HepG2 (cell line): ENCODE data around the gene OTOP3. TPM values are rescaled to one million over a fixed set of nuclear protein-coding genes. Genes with fewer than 3 reads are reported as not detected.

ENCODE experiments used
- IKZF4 ChIP-seq: sonication (generic); formaldehyde crosslinking; IDR thresholded peaks from 2 replicates; pipeline ENCODE4 v1.5.1; 2020; ENCODE audit warnings: borderline replicate concordance, mild to moderate bottlenecking, low read depth, missing genetic modification reagents; ENCODE audit errors: not compliant biosample characterization
- IRX3 ChIP-seq: sonication (generic); formaldehyde crosslinking; IDR thresholded peaks from 2 replicates; pipeline ENCODE4 v1.8.1; 2023; ENCODE audit warnings: mild to moderate bottlenecking, low read depth, missing genetic modification reagents, borderline replicate concordance
- MTF2 ChIP-seq: sonication (generic); formaldehyde crosslinking; IDR thresholded peaks from 2 replicates; pipeline ENCODE4 v1.5.0; 2020; ENCODE audit warnings: missing genetic modification reagents, borderline replicate concordance
- SRSF1 ChIP-seq: fragments of 200-400 bp; formaldehyde crosslinking; optimal IDR thresholded peaks from 2 replicates; pipeline ENCODE3; 2017; ENCODE audit warnings: mild to moderate bottlenecking, low read depth, low read length, moderate library complexity
- ZNF3 ChIP-seq: IDR thresholded peaks from 2 replicates; pipeline ENCODE4 v1.7.0; 2017; ENCODE audit warnings: inconsistent platforms
- ZNF350 ChIP-seq: sonication (generic); formaldehyde crosslinking; IDR thresholded peaks from 2 replicates; pipeline ENCODE4 v1.4.0; 2020; ENCODE audit warnings: mild to moderate bottlenecking, low read depth, missing genetic modification reagents, borderline replicate concordance
- ZNF556 ChIP-seq: sonication (generic); formaldehyde crosslinking; IDR thresholded peaks from 2 replicates; pipeline ENCODE4 v1.4.0; 2020; ENCODE audit warnings: mild to moderate bottlenecking, missing genetic modification reagents, borderline replicate concordance
- ZNF678 ChIP-seq: sonication (generic); formaldehyde crosslinking; IDR thresholded peaks from 2 replicates; pipeline ENCODE4 v1.4.0; 2020; ENCODE audit warnings: mild to moderate bottlenecking, missing genetic modification reagents
- ZNF746 ChIP-seq: sonication (generic); formaldehyde crosslinking; IDR thresholded peaks from 2 replicates; pipeline ENCODE4 v1.8.0; 2022; ENCODE audit warnings: mild to moderate bottlenecking, missing genetic modification reagents
- ZNF761 ChIP-seq: sonication (generic); formaldehyde crosslinking; conservative IDR thresholded peaks from 2 replicates; pipeline ENCODE4 v1.4.0; 2020; ENCODE audit warnings: mild to moderate bottlenecking, missing genetic modification reagents
- polyA plus RNA-seq, 8 experiments: library from polyadenylated mRNA; depleted of rRNA in 3 of 8; stranded (reverse) in 7 of 8; unstranded in 1 of 8; fragments of >200 nt; fragmentation: Illumina TruSeq in 4 of 8; extraction: Trizol in 4 of 8; gene quantifications; 2 replicates each; pipeline versions ENCODE4 v1.2.1 to v1.2.3, GENCODE V29; 2011 to 2016; ENCODE audit warnings: low read depth in 4 of 8, missing spikeins in 1 of 8, mixed read lengths in 1 of 8; ENCODE audit not compliant: insufficient read depth in 1 of 8
- total RNA-seq, 5 experiments: library from RNA; depleted of rRNA; stranded (reverse); fragments of >200 nt; fragmentation: Illumina TruSeq; extraction: Trizol; gene quantifications; 2 replicates each; pipeline ENCODE4 v1.2.3, GENCODE V29; 2016; ENCODE audit warnings: low read depth in 1 of 5
- TF ChIP-seq, protein P1 (sequence below): IDR thresholded peaks from 2 replicates; pipeline ENCODE4 v1.6.1; 2016; ENCODE audit warnings: missing compliant biosample characterization, missing genetic modification reagents, borderline replicate concordance
- TF ChIP-seq, protein P2 (sequence below): sonication (generic); formaldehyde crosslinking; IDR thresholded peaks from 2 replicates; pipeline ENCODE4 v1.5.0; 2020; ENCODE audit warnings: mild to moderate bottlenecking, missing genetic modification reagents, moderate library complexity
- TF ChIP-seq, protein P3 (sequence below): IDR thresholded peaks from 2 replicates; pipeline ENCODE4 v1.4.0; 2020; ENCODE audit warnings: mild to moderate bottlenecking, missing genetic modification reagents
- TF ChIP-seq, protein P4 (sequence below): sonication (generic); formaldehyde crosslinking; IDR thresholded peaks from 2 replicates; pipeline ENCODE4 v1.5.1; 2020; ENCODE audit warnings: mild to moderate bottlenecking, missing genetic modification reagents, moderate library complexity
- TF ChIP-seq, protein P5 (sequence below): sonication (generic); formaldehyde crosslinking; IDR thresholded peaks from 2 replicates; pipeline ENCODE4 v1.8.0; 2022; ENCODE audit warnings: low read depth, missing genetic modification reagents
- TF ChIP-seq, protein P6 (sequence below): sonication (generic); formaldehyde crosslinking; IDR thresholded peaks from 2 replicates; pipeline ENCODE4 v1.8.0; 2023; ENCODE audit warnings: mild to moderate bottlenecking, missing genetic modification reagents

Gene OTOP3
- total and polyA plus RNA-seq, 2 of the 13 experiments (the other 11 are each of a cell fraction or from before 2014, with no cell fraction given), result not detected

DNA sequence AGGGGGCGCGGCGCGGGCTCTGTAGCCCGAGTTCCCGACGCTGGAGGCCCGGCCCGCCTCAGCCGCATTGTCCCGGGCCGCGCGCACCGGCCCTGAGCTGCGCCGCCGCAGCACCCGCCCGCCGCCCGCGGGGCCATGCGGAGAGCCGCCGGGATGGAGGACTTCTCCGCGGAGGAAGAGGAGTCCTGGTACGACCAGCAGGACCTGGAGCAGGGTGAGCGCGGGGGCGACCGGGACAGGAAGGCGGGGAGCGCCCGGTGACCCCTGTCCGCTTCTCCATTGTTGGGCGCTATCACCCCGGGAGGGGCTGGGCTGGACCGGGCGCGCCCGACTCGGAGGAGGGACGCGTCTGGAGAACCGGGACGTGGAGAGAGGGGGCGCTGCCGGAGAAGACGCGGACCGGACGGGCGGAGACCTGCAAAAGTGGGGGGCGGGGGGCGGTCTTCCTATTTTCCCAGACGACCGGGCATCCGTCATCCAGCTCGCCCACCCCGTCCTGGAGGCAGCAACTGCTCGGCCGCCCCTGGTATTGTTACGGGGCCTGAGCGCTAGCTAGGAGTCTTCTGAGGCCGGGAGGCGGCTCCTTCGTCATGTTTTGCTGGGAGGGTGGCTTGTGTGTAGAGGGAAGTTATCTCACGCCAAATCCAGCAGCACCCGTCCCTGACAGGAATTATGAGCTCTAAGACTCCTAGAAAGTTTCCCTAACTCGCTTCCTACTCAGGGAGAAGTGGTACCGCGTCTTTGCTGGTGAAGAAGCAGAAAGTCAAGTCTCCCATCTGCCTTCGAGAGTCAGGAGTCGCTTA, 52.4 kb downstream of the OTOP3 start (continued):
- TF ChIP-seq ZNF350 (CRISPR knock-in tag) (0 out of 2 replicates have a peak, but pooled peaks have one; percentile 9), ZNF761 (CRISPR knock-in tag) (peak; percentile 58), ZNF678 (CRISPR knock-in tag) (peak; percentile 12; the same call in 1 of the 2 replicates), MTF2 (CRISPR knock-in tag) (peak; percentile 81; the same call in 1 of the 2 replicates), ZNF556 (peak; percentile 28; the same call in 1 of the 2 replicates), IKZF4 (CRISPR knock-in tag) (peak; percentile 43), ZNF746 (peak; percentile 17; the same call in 1 of the 2 replicates), ZNF3 (CRISPR knock-in tag) (no peak), IRX3 (CRISPR knock-in tag) (0 out of 2 replicates have a peak, but pooled peaks have one; percentile 25), SRSF1 (peak; percentile 52)
- TF ChIP-seq, protein P1, sequence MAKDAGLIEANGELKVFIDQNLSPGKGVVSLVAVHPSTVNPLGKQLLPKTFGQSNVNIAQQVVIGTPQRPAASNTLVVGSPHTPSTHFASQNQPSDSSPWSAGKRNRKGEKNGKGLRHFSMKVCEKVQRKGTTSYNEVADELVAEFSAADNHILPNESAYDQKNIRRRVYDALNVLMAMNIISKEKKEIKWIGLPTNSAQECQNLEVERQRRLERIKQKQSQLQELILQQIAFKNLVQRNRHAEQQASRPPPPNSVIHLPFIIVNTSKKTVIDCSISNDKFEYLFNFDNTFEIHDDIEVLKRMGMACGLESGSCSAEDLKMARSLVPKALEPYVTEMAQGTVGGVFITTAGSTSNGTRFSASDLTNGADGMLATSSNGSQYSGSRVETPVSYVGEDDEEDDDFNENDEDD (CRISPR knock-in tag), result 0 out of 2 replicates have a peak, but pooled peaks have one; percentile 27
- TF ChIP-seq, protein P2, sequence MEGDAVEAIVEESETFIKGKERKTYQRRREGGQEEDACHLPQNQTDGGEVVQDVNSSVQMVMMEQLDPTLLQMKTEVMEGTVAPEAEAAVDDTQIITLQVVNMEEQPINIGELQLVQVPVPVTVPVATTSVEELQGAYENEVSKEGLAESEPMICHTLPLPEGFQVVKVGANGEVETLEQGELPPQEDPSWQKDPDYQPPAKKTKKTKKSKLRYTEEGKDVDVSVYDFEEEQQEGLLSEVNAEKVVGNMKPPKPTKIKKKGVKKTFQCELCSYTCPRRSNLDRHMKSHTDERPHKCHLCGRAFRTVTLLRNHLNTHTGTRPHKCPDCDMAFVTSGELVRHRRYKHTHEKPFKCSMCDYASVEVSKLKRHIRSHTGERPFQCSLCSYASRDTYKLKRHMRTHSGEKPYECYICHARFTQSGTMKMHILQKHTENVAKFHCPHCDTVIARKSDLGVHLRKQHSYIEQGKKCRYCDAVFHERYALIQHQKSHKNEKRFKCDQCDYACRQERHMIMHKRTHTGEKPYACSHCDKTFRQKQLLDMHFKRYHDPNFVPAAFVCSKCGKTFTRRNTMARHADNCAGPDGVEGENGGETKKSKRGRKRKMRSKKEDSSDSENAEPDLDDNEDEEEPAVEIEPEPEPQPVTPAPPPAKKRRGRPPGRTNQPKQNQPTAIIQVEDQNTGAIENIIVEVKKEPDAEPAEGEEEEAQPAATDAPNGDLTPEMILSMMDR (CRISPR knock-in tag), result peak; percentile 61
- TF ChIP-seq, protein P3, sequence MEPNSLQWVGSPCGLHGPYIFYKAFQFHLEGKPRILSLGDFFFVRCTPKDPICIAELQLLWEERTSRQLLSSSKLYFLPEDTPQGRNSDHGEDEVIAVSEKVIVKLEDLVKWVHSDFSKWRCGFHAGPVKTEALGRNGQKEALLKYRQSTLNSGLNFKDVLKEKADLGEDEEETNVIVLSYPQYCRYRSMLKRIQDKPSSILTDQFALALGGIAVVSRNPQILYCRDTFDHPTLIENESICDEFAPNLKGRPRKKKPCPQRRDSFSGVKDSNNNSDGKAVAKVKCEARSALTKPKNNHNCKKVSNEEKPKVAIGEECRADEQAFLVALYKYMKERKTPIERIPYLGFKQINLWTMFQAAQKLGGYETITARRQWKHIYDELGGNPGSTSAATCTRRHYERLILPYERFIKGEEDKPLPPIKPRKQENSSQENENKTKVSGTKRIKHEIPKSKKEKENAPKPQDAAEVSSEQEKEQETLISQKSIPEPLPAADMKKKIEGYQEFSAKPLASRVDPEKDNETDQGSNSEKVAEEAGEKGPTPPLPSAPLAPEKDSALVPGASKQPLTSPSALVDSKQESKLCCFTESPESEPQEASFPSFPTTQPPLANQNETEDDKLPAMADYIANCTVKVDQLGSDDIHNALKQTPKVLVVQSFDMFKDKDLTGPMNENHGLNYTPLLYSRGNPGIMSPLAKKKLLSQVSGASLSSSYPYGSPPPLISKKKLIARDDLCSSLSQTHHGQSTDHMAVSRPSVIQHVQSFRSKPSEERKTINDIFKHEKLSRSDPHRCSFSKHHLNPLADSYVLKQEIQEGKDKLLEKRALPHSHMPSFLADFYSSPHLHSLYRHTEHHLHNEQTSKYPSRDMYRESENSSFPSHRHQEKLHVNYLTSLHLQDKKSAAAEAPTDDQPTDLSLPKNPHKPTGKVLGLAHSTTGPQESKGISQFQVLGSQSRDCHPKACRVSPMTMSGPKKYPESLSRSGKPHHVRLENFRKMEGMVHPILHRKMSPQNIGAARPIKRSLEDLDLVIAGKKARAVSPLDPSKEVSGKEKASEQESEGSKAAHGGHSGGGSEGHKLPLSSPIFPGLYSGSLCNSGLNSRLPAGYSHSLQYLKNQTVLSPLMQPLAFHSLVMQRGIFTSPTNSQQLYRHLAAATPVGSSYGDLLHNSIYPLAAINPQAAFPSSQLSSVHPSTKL, result peak; percentile 45; the same call in 1 of the 2 replicates
- TF ChIP-seq, protein P4, sequence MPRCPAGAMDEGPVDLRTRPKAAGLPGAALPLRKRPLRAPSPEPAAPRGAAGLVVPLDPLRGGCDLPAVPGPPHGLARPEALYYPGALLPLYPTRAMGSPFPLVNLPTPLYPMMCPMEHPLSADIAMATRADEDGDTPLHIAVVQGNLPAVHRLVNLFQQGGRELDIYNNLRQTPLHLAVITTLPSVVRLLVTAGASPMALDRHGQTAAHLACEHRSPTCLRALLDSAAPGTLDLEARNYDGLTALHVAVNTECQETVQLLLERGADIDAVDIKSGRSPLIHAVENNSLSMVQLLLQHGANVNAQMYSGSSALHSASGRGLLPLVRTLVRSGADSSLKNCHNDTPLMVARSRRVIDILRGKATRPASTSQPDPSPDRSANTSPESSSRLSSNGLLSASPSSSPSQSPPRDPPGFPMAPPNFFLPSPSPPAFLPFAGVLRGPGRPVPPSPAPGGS (CRISPR knock-in tag), result peak; percentile 71; the same call in 1 of the 2 replicates
- TF ChIP-seq, protein P5, sequence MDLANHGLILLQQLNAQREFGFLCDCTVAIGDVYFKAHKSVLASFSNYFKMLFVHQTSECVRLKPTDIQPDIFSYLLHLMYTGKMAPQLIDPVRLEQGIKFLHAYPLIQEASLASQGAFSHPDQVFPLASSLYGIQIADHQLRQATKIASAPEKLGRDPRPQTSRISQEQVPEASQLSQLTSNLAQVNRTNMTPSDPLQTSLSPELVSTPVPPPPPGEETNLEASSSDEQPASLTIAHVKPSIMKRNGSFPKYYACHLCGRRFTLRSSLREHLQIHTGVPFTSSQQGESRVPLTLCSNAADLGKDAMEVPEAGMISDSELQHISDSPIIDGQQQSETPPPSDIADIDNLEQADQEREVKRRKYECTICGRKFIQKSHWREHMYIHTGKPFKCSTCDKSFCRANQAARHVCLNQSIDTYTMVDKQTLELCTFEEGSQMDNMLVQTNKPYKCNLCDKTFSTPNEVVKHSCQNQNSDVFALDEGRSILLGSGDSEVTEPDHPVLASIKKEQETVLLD (CRISPR knock-in tag), result peak; percentile 81; the same call in 1 of the 2 replicates
- TF ChIP-seq, protein P6, sequence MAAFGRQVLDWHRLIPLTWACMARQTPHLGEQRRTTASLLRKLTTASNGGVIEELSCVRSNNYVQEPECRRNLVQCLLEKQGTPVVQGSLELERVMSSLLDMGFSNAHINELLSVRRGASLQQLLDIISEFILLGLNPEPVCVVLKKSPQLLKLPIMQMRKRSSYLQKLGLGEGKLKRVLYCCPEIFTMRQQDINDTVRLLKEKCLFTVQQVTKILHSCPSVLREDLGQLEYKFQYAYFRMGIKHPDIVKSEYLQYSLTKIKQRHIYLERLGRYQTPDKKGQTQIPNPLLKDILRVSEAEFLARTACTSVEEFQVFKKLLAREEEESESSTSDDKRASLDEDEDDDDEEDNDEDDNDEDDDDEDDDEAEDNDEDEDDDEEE (CRISPR knock-in tag), result peak; percentile 60; the same call in 1 of the 2 replicates
